Esophagus muscularis mucosa (tissue), 4 donors: ENCODE data around the gene RHNO1. TPM values are rescaled to one million over a fixed set of nuclear protein-coding genes. Genes with fewer than 3 reads are reported as not detected.

Source experiments
- DNase-seq: peaks from one replicate; pipeline ENCODE4 v3.0.0-alpha.2; 2017; ENCODE audit errors: extremely low spot score
- H3K27ac ChIP-seq, 4 donors: fragments of 200-600 bp; sonication (generic); replicated peaks in 1 of 4; 1 replicate in 3 of 4; 2 replicates in 1 of 4; pipeline ENCODE4 v1.5.1; 2016 to 2019; ENCODE audit warnings: mild to moderate bottlenecking in 1 of 4
- H3K27me3 ChIP-seq, 4 donors: fragments of 200-600 bp; sonication (generic); one replicate each; pipeline versions ENCODE4 v1.5.1 to v1.6.0; 2016 to 2019
- H3K36me3 ChIP-seq, 4 donors: fragments of 200-600 bp; sonication (generic); one replicate each; pipeline ENCODE4 v1.5.1; 2016 to 2019
- H3K4me1 ChIP-seq, 4 donors: fragments of 200-600 bp; sonication (generic); one replicate each; pipeline ENCODE4 v1.5.1; 2016 to 2019
- H3K4me3 ChIP-seq, 4 donors: fragments of 200-600 bp; sonication (generic); 1 replicate in 2 of 4; 2 replicates in 2 of 4; pipeline ENCODE4 v1.5.1; 2016 to 2019; ENCODE audit warnings: mild to moderate bottlenecking in 4 of 4, moderate library complexity in 1 of 4
- H3K9me3 ChIP-seq, 4 donors: fragments of 200-600 bp; sonication (generic); 1 replicate in 3 of 4; 2 replicates in 1 of 4; pipeline ENCODE4 v1.5.1; 2016 to 2019
- EP300 ChIP-seq: sonication (generic); formaldehyde crosslinking; IDR thresholded peaks from one replicate; pipeline ENCODE4 v1.6.1; 2017; ENCODE audit warnings: antibody characterized with exemption
- POLR2A ChIP-seq: fragments of 450-650 bp; IDR thresholded peaks from one replicate; pipeline ENCODE4 v1.6.1; 2017; ENCODE audit warnings: antibody characterized with exemption, moderate library complexity, mild to moderate bottlenecking, low read depth
- POLR2AphosphoS5 ChIP-seq, 2 donors: sonication (generic); formaldehyde crosslinking; IDR thresholded peaks; one replicate each; pipeline ENCODE4 v1.6.1; 2017; ENCODE audit warnings: antibody characterized with exemption in 2 of 2
- WGBS: methylation state at CpG from one replicate; pipeline ENCODE4 v1.1.5; 2018; 5-methylcytosine and 5-hydroxymethylcytosine counted together
- intact Hi-C: fragments of 100-400 bp; cut with DNase I; formaldehyde crosslinking; loops from one replicate; pipeline ENCODE4 v1.15.1; 2023
- total RNA-seq, 4 donors: library from RNA; depleted of rRNA; stranded (reverse); fragments of >200 nt; gene quantifications; one replicate each; pipeline versions ENCODE4 v1.1.0 to v1.2.1, GENCODE V29; 2016
- TF ChIP-seq, protein P1 (sequence below), 3 experiments: fragments of 200-600 bp in 2 of 3; fragments of 450-650 bp in 1 of 3; sonication (generic) in 2 of 3; IDR thresholded peaks; one replicate each; pipeline ENCODE4 v1.5.1; 2017 to 2019; ENCODE audit warnings: antibody characterized with exemption in 3 of 3, mild to moderate bottlenecking in 2 of 3, moderate library complexity in 1 of 3

RHNO1 gene
- total RNA-seq = 1 to 10 TPM; 7.1 to 9.7 (median 8.9) TPM

DNA sequence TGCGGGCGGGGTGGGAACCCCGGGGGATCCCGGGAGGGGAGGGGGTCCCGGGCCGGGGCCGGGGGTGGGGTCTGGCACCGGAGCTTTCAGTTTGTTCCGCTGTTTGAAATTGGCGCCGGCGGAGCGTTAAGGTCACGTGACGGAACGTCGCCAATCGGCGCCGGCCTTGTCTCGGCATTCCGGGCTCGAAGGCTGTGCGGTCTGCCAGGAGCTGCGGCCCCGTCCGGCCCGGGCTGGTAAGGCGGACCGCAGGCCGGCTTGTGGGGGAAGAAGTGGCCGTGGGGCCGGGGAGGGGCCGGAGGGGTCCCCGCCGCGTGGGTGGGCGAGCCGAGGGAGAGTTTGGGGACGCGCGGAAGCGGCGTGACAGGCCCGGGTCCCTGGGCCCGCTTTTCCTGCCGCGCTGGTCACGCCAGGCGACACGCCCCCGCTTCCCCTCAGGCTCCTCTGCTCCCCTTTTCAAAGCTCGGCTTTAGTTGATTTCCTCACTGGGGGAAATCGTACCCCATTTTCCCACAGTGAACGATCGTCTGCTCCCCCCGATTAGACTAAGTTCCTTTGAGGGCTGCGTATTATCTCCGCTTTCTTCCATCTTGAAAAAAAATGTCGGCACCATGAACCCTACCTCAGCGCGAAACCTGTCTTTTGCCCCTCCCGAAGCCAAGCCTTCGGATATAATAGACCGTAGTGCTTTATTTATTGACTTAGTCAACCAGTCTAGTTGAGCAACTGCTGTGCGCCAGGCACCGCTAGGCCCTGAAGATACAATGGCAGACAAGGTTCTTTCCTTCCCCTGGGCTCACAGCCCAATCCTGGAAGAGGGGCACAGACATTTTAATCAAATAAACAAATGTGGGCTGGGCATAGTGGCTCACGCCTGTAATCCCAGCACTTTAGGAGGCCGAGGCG is at the start of gene RHNO1, which contains the start of gene FOXM1:
Gene RHNO1 (plus strand): TSS at position 177 of the 906 bp plus-strand sequence. CDS start 8,144 bp downstream, outside the sequence.
Gene FOXM1 (minus strand): TSS at position 128 of the 906 bp plus-strand sequence. CDS start 2,696 bp downstream, outside the sequence.
- Histone ChIP-seq H3K4me3 (peak within 1 kb of the TSS; percentile 72 to 94 (median 91)), H3K27me3 (no peaks in the 10 kb centered on the region), H3K9me3 (no peaks in the 10 kb centered on the region), H3K36me3 (no peaks in the 10 kb centered on the region), H3K4me1 (peaks cover 6 to 27% (median 21%) of the 10 kb centered on the region in 4 donors), H3K27ac (peak within 1 kb of the TSS; percentile 88 to 93 (median 90))
- intact Hi-C loops = no loop called here
- peak; percentile 98 for DNase-seq
- TF ChIP-seq, protein P1, sequence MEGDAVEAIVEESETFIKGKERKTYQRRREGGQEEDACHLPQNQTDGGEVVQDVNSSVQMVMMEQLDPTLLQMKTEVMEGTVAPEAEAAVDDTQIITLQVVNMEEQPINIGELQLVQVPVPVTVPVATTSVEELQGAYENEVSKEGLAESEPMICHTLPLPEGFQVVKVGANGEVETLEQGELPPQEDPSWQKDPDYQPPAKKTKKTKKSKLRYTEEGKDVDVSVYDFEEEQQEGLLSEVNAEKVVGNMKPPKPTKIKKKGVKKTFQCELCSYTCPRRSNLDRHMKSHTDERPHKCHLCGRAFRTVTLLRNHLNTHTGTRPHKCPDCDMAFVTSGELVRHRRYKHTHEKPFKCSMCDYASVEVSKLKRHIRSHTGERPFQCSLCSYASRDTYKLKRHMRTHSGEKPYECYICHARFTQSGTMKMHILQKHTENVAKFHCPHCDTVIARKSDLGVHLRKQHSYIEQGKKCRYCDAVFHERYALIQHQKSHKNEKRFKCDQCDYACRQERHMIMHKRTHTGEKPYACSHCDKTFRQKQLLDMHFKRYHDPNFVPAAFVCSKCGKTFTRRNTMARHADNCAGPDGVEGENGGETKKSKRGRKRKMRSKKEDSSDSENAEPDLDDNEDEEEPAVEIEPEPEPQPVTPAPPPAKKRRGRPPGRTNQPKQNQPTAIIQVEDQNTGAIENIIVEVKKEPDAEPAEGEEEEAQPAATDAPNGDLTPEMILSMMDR (IDR thresholded peaks at IDR 0.05) = peak; percentile 6 to 38 (median 20)
- TF ChIP-seq POLR2AphosphoS5 (IDR thresholded peaks at IDR 0.05) = peak; percentile 87 to 90
- no peak for TF ChIP-seq POLR2A
- WGBS = 0% methylated on average over 25 of the region's 70 CpGs

DNA sequence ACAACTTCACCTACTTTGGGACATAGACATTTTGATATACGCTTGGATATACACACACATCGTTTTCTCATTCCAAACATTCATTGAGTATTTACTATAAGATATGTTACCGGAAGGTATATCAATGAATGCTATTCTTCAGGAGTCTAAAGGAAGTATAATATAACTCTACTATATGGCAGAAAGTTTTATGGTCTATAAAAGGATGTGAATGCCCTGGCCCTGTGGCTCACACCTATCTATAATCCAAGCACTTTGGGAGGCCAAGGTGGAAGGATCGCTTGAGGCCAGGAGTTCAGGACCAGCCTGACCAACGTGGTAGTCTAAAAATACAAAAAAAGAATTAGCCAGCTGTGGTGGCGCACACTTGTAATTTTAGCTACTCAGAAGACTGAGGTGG is 47.7 kb upstream of the RHNO1 start:
- Histone ChIP-seq H3K4me1 (peaks cover 0 to 7% (median 4%) of the 10 kb centered on the region in 4 donors), H3K27me3 (peaks cover 0 to 7% (median 0%) of the 10 kb centered on the region in 4 donors), H3K36me3 (peaks cover 23 to 69% (median 65%) of the 10 kb centered on the region in 4 donors), H3K27ac (no peak overlapping the region), H3K9me3 (no peaks in the 10 kb centered on the region), H3K4me3 (no peak overlapping the region)
- no peak for TF ChIP-seq POLR2AphosphoS5 (IDR thresholded peaks at IDR 0.05)
- no peak for TF ChIP-seq POLR2A
- TF ChIP-seq, protein P1 (IDR thresholded peaks at IDR 0.05) = no peak
- TF ChIP-seq EP300 = no peak
- intact Hi-C loops = no loop called here
- no peak for DNase-seq
- 96% methylated on average over 6 of the region's 6 CpGs for WGBS

DNA sequence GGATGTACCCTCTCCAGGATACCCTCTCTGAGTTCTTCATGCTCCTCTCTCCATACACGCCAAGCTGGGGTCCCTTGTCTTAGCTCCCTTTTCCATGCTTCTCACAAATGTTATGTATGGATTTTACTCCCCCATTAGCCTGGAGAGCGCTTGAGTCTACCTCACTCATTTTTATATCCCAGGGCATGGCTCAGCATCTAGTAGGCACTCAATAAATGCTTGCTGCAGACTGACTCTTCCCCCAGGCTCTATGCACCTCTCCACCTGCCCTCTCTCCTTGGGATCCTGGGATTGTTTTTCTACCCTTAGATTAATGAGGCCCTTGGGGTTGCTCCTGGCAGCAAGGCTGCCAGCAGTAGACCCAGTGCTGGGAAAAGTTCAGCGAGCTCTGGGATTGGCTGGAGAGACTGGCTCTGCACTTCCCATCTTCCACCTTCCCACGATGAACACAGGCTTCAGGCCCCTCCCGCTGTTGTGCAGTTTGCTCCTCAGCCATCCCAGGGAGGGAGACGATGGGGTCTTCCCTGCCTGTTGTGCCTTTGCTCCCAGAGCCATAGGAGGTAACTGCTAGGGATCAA is 44.4 kb upstream of the RHNO1 start:
- TF ChIP-seq, protein P1 (IDR thresholded peaks at IDR 0.05) = no peak
- TF ChIP-seq EP300 = no peak
- TF ChIP-seq POLR2A = no peak
- no peak for TF ChIP-seq POLR2AphosphoS5 (IDR thresholded peaks at IDR 0.05)
- intact Hi-C loops = no loop called here

GRCh38 chr12:2833327-2833726 is 43.7 kb upstream of the RHNO1 start:
- no peak for DNase-seq
- peak overlapping the region in 1 of 4 donors; percentile 14 for H3K27ac ChIP-seq
- peak overlapping the region in 2 of 4 donors; percentile 38 to 40 for H3K4me3 ChIP-seq
- peaks cover 0 to 24% (median 0%) of the 10 kb centered on the region in 4 donors for H3K27me3 ChIP-seq
- peaks cover 0 to 32% (median 25%) of the 10 kb centered on the region in 4 donors for H3K36me3 ChIP-seq
- peaks cover 5 to 24% (median 17%) of the 10 kb centered on the region in 4 donors for H3K4me1 ChIP-seq
- intact Hi-C loops = no loop called here
- H3K9me3 ChIP-seq = no peaks in the 10 kb centered on the region
- 54% methylated on average over 4 of the region's 5 CpGs for WGBS
- no peak for TF ChIP-seq EP300
- TF ChIP-seq POLR2AphosphoS5 (IDR thresholded peaks at IDR 0.05) = no peak
- no peak for TF ChIP-seq POLR2A
- TF ChIP-seq, protein P1 (IDR thresholded peaks at IDR 0.05) = no peak

More for the DNA sequence above, 44.4 kb upstream of the RHNO1 start:
- H3K27ac ChIP-seq = no peak overlapping the region
- H3K27me3 ChIP-seq = peaks cover 0 to 24% (median 0%) of the 10 kb centered on the region in 4 donors
- H3K36me3 ChIP-seq = peaks cover 4 to 35% (median 32%) of the 10 kb centered on the region in 4 donors
- no peak overlapping the region for H3K4me3 ChIP-seq
- no peak for DNase-seq
- no peaks in the 10 kb centered on the region for H3K9me3 ChIP-seq
- WGBS = 72% methylated on average over 5 of the region's 6 CpGs
- peaks cover 5 to 24% (median 17%) of the 10 kb centered on the region in 4 donors for H3K4me1 ChIP-seq
